ENCODE measurements around the gene ICA1.
A peak's percentile ranks its signal among the peaks of the same experiment; 100 is the strongest.
"Not testable (repeated sequence)": the region's sequence is repeated elsewhere in the genome, so short reads cannot be mapped to it uniquely, and the experiment has no call there.

Gene ICA1

GRCh38 chr7:8130663-8131062, 131.3 kb downstream of the ICA1 start:
- no peak for DNase-seq (ENCODE audit: low spot score)

DNA sequence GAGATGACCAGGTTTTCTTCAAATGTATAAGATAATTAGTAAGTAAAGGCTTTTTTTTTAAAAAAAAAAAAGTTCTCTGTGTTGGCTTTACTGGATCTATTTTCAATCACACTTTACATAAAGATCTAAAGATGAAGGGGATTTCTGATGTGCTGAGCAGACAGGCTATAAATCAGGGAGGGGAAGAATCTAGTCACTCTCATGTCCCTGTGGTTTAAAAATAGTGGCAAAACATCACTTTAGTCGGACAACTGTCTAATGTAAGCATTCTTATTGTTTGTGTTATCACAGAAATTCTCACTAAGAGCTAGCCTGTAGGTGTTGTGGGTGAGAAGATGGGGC, 132.7 kb downstream of the ICA1 start:
- no peak for DNase-seq (ENCODE audit: low spot score)

DNA sequence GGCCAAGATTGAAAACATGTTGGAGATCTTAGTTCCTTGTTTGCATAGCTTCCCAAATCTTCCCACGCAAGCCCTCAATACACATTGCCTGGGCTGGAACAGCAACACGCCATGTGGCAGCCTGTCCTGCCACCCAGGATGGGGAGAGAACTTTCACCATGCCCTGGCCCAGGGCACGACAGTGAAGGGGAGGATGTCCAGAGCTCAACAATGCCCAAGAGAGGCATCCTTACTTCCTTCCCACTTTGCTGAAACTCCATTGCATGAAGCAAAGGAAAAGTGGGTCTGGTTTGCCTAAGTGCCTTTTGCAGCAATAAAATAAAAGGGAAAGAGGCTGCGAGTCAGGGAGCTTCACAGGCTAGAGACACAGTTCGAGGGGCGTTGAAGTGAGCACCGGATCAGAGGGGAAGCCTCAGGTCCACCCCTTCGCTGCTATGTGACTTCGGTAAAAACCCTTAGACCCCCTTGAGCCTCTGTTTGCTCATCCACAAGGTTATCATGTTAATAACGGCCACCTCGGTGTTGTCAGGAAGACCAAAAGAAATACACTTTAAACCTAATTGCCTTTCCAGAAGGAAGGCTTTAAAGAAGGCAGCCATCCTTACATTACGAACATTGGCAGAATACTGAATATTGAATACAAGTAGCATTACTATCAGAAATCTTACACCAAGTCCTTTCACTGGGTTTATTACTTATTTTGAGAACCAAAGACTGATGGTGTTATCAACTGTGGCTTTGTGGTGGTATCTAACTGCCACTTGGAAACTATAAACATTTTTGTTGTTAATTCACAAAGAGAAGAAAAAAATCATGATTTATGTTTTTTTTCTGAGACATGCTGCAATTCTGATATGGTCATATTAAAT, 133.3 kb downstream of the ICA1 start:
- DNase-seq (ENCODE audit: low spot score), result no peak

- peak; percentile 42 for DNase-seq (ENCODE audit: low spot score)
Observed at GRCh38 chr7:8126601-8127167, 135.3 kb downstream of the ICA1 start.

- DNase-seq (ENCODE audit: low spot score), result no peak
Observed at GRCh38 chr7:8125680-8126444, 136.1 kb downstream of the ICA1 start.

GRCh38 chr7:8121243-8121642, 140.7 kb downstream of the ICA1 start:
- no peak for DNase-seq (ENCODE audit: low spot score)

- no peak for DNase-seq (ENCODE audit: low spot score)
Observed at GRCh38 chr7:8120390-8121058, 141.4 kb downstream of the ICA1 start.

DNA sequence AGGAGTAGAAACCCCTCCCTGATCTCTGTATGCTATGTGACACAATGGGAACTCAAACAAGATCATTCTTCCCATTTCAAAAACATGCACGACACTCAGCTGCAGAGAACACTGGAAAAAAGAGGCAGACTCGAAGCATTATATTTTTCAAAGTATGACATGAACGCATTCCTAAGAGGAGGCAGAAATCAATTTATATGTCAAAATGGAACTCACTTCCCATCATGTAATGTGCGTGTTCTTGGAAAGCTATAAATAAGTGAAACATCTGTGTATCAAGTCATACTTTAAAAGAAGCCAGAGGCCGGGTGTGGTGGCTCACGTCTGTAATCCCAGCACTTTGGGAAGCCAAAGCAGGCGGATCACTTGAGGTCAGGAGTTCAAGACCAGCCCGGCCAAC, 142.7 kb downstream of the ICA1 start:
- DNase-seq (ENCODE audit: low spot score), result no peak

GRCh38 chr7:8117195-8117594, 144.8 kb downstream of the ICA1 start:
- DNase-seq (ENCODE audit: low spot score), result no peak

- no peak for DNase-seq (ENCODE audit: low spot score)
Observed at GRCh38 chr7:8115547-8116402, 146.2 kb downstream of the ICA1 start.

GRCh38 chr7:8114175-8114574, 147.8 kb downstream of the ICA1 start:
- DNase-seq (ENCODE audit: low spot score), result no peak

DNA sequence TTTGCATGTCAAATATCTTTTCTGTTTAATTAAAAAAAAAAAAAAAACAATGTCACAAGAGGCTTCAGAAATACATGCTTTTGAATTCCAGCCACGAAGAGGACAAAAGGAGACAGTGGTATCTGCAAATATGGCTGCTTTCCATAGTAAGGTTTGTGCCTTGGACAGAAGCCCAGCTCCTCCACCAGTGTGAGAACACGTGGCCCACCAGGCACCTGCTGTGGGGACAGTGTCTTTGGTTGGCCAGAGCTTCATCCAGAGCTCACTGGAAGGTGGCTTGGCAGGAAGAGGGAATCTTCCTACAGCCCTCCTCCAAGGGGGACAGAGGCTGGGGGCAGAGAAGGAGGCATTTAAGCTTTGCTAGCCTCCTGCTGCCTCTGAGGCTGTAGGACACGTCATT, 148.8 kb downstream of the ICA1 start:
- no peak for DNase-seq (ENCODE audit: low spot score)

- no peak for DNase-seq (ENCODE audit: low spot score)
Observed at GRCh38 chr7:8112685-8113084, 149.3 kb downstream of the ICA1 start.

DNA sequence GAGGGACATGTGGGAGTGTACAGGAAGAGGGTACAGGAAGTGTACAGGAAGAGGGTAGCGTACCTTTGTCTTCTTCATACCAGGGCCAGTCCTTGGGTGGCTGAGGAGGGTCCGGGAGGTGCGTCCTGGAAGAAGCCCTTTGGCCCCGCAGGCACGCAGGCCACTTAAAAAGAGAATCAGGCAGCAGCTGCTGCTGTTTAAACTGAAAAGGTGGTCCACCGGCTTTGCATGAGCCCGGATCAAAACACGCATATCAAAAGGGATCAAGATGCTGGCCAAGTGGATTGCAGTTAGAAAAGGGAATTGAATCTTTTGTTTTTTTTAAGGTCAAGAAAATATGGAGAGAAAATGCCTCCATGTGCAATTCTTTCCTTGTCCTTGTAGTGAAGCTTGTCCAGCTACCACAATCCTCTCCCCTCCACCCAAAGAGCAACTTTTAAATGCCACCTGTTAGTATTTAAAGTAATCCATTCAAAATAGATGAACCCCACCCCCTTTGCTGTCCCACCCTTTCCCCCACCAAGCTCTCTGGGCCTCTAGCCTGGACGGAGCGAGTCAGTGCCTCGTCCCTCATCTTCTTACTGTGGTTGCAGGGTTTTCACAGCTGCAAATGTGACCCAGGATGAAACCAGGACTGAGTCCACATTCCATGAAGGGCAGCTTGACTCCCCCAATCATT, 150.5 kb downstream of the ICA1 start:
- no peak for DNase-seq (ENCODE audit: low spot score)

DNA sequence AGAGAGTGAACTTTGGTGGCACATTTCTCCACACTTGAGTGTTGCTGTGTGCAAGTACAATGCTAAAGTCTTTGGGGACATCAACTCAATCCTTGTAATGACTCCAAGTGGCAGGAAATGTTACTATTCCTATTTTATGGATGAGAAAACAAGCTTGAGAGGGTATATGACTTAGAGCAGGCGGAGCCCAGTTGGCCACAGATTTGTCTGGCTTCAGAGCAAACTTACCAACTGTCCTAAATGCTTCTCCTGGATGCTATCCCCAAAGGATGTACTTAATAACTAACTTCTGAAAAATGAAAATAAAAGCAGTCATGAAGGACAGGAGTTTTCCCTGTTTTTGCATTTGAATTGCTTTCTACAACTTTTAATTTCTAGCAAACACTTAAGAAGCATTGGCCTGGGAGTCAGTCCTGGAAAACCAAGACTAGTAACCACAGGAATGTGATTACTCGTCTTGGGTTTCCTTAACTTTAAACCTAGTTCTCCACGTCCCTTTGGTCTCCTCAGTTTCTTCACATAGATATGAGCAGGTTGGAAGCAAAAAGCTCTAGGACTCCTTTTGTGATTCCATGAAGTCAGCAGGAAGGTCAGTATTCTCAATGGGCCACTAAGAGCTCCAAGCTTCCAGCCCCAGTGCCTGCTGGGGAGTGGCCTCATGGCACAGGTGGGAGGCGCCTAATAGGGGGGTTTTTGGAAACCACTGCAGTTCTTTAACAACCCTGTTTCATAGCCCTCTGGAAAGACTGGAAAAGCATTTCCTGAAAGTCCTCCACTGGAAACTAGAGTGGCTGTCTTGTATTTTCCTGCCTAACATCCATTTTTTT, 152.6 kb downstream of the ICA1 start:
- no peak for DNase-seq (ENCODE audit: low spot score)

- no peak for DNase-seq (ENCODE audit: low spot score)
Observed at GRCh38 chr7:8105449-8106095, 156.4 kb downstream of the ICA1 start.

DNA sequence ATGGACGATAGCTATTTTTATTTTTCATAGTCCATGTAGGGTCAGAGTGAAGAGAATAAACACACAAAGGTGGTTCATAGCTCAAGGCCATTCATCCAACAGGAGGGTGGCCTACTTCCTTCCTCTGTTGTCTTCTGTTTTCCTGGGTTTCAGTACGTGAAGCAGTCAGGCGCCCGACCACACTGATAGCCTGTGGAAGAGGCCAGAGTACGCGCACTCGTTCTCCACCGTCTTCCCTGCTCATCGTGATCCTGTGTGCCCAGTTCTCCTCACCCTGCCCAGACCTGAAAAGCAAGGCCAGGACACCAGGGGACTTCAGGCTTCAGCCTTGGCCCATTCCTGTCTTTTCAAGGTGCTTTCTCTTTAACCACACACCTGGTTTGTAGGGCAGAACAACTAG, 158.7 kb downstream of the ICA1 start:
- DNase-seq (ENCODE audit: low spot score), result no peak

DNA sequence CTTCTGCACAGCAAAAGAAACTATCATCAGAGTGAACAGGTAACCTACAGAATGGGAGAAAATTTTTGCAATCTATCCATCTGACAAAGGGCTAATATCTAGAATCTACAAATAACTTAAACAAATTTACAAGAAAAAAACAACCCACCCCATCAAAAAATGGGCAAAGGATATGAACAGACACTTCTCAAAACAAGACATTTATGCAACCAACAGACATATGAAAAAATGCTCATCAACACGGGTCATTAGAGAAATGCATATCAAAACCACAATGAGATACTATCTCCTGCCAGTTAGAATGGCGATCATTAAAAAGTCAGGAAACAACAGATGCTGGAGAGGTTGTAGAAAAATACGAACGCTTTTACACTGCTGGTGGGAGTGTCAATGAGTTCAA, 160.7 kb downstream of the ICA1 start:
- DNase-seq (ENCODE audit: low spot score), result not testable (repeated sequence)

Measured in HuH-7 (cell line).